SK-N-SH treated with all-trans-retinoic acid at 6 μM for 48 hours (cell line): ENCODE data around the gene TTBK1.

Experiments used
- ATAC-seq: fragments of 200-7000 bp; cut with Tn5 transposase; 3 replicates; pipeline ENCODE4 v1.9.1; 2020; ENCODE audit warnings: mild to moderate bottlenecking, moderate library complexity
- BACH2 ChIP-seq: fragments of 250-450 bp; sonication (Bioruptor Pico); IDR thresholded peaks from 2 replicates; pipeline ENCODE4 v1.9.0; 2021; ENCODE audit warnings: mild to moderate bottlenecking, borderline replicate concordance
- CREB5 ChIP-seq: fragments of 250-450 bp; sonication (Bioruptor Pico); IDR thresholded peaks from 2 replicates; pipeline ENCODE4 v1.5.1; 2020; ENCODE audit warnings: low read depth, mild to moderate bottlenecking, moderate library complexity
- CSDC2 ChIP-seq: fragments of 250-450 bp; sonication (Bioruptor Pico); IDR thresholded peaks from 2 replicates; pipeline ENCODE4 v1.5.0; 2020; ENCODE audit warnings: mild to moderate bottlenecking, moderate library complexity
- CSRNP3 ChIP-seq: fragments of 250-450 bp; sonication (Bioruptor Pico); IDR thresholded peaks from 2 replicates; pipeline ENCODE4 v1.5.1; 2021; ENCODE audit warnings: mild to moderate bottlenecking, moderate library complexity
- ESRRG ChIP-seq: fragments of 250-450 bp; sonication (Bioruptor Pico); IDR thresholded peaks from 2 replicates; pipeline ENCODE4 v1.6.1; 2021; ENCODE audit warnings: mild to moderate bottlenecking
- GLIS3 ChIP-seq: fragments of 250-450 bp; sonication (Bioruptor Pico); IDR thresholded peaks from 2 replicates; pipeline ENCODE4 v1.5.0; 2020; ENCODE audit warnings: mild to moderate bottlenecking, moderate library complexity
- ISL1 ChIP-seq: fragments of 250-450 bp; sonication (Bioruptor Pico); IDR thresholded peaks from 2 replicates; pipeline ENCODE4 v2.1.2; 2022; ENCODE audit warnings: mild to moderate bottlenecking, moderate library complexity
- OSR1 ChIP-seq: fragments of 250-450 bp; sonication (Bioruptor Pico); IDR thresholded peaks from 2 replicates; pipeline ENCODE4 v1.8.0; 2022; ENCODE audit warnings: moderate library complexity, mild to moderate bottlenecking, inconsistent platforms
- POU6F1 ChIP-seq: fragments of 250-450 bp; sonication (Bioruptor Pico); IDR thresholded peaks from 2 replicates; pipeline ENCODE4 v1.8.0; 2021; ENCODE audit warnings: low read depth, mild to moderate bottlenecking, moderate library complexity, borderline replicate concordance
- PPARA ChIP-seq: fragments of 250-450 bp; sonication (Bioruptor Pico); IDR thresholded peaks from 2 replicates; pipeline ENCODE4 v1.5.0; 2020; ENCODE audit warnings: mild to moderate bottlenecking, borderline replicate concordance
- RARB ChIP-seq: fragments of 250-450 bp; sonication (Bioruptor Pico); IDR thresholded peaks from 2 replicates; pipeline ENCODE4 v1.8.0; 2021; ENCODE audit warnings: mild to moderate bottlenecking, moderate library complexity
- SNAI2 ChIP-seq: fragments of 250-450 bp; sonication (Bioruptor Pico); IDR thresholded peaks from 2 replicates; pipeline ENCODE4 v1.5.0; 2020; ENCODE audit warnings: mild to moderate bottlenecking, moderate library complexity
- TCF4 ChIP-seq: fragments of 250-450 bp; sonication (Bioruptor Pico); IDR thresholded peaks from 2 replicates; pipeline ENCODE4 v1.8.0; 2021; ENCODE audit warnings: mild to moderate bottlenecking, moderate library complexity, borderline replicate concordance
- TOX ChIP-seq: fragments of 250-450 bp; sonication (Bioruptor Pico); IDR thresholded peaks from 2 replicates; pipeline ENCODE4 v1.8.0; 2021; ENCODE audit warnings: mild to moderate bottlenecking, moderate library complexity, borderline replicate concordance
- TSHZ2 ChIP-seq: fragments of 250-450 bp; sonication (Bioruptor Pico); IDR thresholded peaks from 2 replicates; pipeline ENCODE4 v1.5.0; 2020; ENCODE audit warnings: mild to moderate bottlenecking, moderate library complexity
- ZC3H10 ChIP-seq: fragments of 250-450 bp; sonication (Bioruptor Pico); IDR thresholded peaks from 2 replicates; pipeline ENCODE4 v1.5.1; 2021; ENCODE audit warnings: mild to moderate bottlenecking, moderate library complexity
- ZFP3 ChIP-seq: fragments of 250-450 bp; sonication (Bioruptor Pico); IDR thresholded peaks from 2 replicates; pipeline ENCODE4 v1.5.0; 2020; ENCODE audit warnings: mild to moderate bottlenecking, moderate library complexity
- ZFP30 ChIP-seq: fragments of 450-650 bp; formaldehyde crosslinking; IDR thresholded peaks from 2 replicates; pipeline ENCODE4 v1.5.0; 2022; ENCODE audit warnings: mild to moderate bottlenecking, moderate library complexity
- ZNF565 ChIP-seq: fragments of 450-650 bp; formaldehyde crosslinking; conservative IDR thresholded peaks from 2 replicates; pipeline ENCODE4 v1.5.0; 2020; ENCODE audit warnings: low read depth, mild to moderate bottlenecking, moderate library complexity
- ZNF70 ChIP-seq: fragments of 450-650 bp; formaldehyde crosslinking; IDR thresholded peaks from 2 replicates; pipeline ENCODE4 v1.5.0; 2020; ENCODE audit warnings: mild to moderate bottlenecking, moderate library complexity
- ZNF8 ChIP-seq: fragments of 450-650 bp; formaldehyde crosslinking; IDR thresholded peaks from 2 replicates; pipeline ENCODE4 v1.5.0; 2020; ENCODE audit warnings: mild to moderate bottlenecking, moderate library complexity
- TF ChIP-seq, protein P1 (sequence below): fragments of 250-450 bp; sonication (Bioruptor Pico); IDR thresholded peaks from 2 replicates; pipeline ENCODE4 v1.8.0; 2020; ENCODE audit warnings: mild to moderate bottlenecking, moderate library complexity, borderline replicate concordance

Gene TTBK1

GRCh38 chr6:43240950-43241349, 2.3 kb upstream of the TTBK1 start:
- no peak for ATAC-seq
- no peak for TF ChIP-seq TCF4
- TF ChIP-seq, protein P1, sequence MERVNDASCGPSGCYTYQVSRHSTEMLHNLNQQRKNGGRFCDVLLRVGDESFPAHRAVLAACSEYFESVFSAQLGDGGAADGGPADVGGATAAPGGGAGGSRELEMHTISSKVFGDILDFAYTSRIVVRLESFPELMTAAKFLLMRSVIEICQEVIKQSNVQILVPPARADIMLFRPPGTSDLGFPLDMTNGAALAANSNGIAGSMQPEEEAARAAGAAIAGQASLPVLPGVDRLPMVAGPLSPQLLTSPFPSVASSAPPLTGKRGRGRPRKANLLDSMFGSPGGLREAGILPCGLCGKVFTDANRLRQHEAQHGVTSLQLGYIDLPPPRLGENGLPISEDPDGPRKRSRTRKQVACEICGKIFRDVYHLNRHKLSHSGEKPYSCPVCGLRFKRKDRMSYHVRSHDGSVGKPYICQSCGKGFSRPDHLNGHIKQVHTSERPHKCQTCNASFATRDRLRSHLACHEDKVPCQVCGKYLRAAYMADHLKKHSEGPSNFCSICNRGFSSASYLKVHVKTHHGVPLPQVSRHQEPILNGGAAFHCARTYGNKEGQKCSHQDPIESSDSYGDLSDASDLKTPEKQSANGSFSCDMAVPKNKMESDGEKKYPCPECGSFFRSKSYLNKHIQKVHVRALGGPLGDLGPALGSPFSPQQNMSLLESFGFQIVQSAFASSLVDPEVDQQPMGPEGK (CRISPR knock-in tag), result no peak
- no peak for TF ChIP-seq ZNF70 (CRISPR knock-in tag)
- TF ChIP-seq RARB (CRISPR knock-in tag), result no peak
- no peak for TF ChIP-seq BACH2 (CRISPR knock-in tag)
- TF ChIP-seq POU6F1 (CRISPR knock-in tag), result no peak
- no peak for TF ChIP-seq ZFP3 (CRISPR knock-in tag)
- TF ChIP-seq GLIS3, result no peak

DNA sequence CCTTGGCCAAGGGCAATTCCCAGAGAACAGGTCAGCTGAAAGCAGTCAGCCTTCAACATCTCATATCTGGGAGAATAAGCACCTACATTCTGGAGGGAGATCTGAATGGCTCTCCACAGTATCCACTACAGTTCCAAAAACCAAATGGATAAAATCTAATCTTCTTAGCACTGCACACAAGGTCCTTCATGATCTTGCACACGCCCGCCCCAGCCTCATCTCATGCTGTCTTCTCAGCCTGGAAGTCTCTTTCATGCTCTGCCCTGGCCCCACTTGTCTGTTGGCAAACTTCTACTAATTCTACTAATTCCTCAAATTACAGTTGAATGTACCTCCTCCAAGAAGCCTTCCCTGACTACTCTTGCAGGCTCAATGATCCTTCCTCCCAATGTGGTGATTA, 1.8 kb upstream of the TTBK1 start:
- TF ChIP-seq RARB (CRISPR knock-in tag), result no peak
- no peak for TF ChIP-seq CREB5 (CRISPR knock-in tag)
- no peak for TF ChIP-seq SNAI2 (CRISPR knock-in tag)
- no peak for TF ChIP-seq CSDC2 (CRISPR knock-in tag)
- no peak for TF ChIP-seq OSR1 (CRISPR knock-in tag)
- no peak for TF ChIP-seq TCF4
- no peak for TF ChIP-seq ESRRG
- no peak for TF ChIP-seq TSHZ2 (CRISPR knock-in tag)
- no peak for TF ChIP-seq TOX (CRISPR knock-in tag)
- no peak for TF ChIP-seq ZNF565 (CRISPR knock-in tag)
- no peak for TF ChIP-seq ZC3H10 (CRISPR knock-in tag)
- no peak for TF ChIP-seq ZNF8
- no peak for TF ChIP-seq PPARA (CRISPR knock-in tag)
- TF ChIP-seq, all 23 proteins: peak for 0
- no peak for ATAC-seq

- ATAC-seq, result no peak; the same call in 2 of the 3 replicates
- no peak for TF ChIP-seq CREB5 (CRISPR knock-in tag)
- no peak for TF ChIP-seq CSRNP3
- no peak for TF ChIP-seq TSHZ2 (CRISPR knock-in tag)
- no peak for TF ChIP-seq ZNF70 (CRISPR knock-in tag)
- no peak for TF ChIP-seq TCF4
- TF ChIP-seq ZFP30 (CRISPR knock-in tag), result no peak
- TF ChIP-seq ZC3H10 (CRISPR knock-in tag), result no peak
- no peak for TF ChIP-seq ZFP3 (CRISPR knock-in tag)
- no peak for TF ChIP-seq GLIS3
- no peak for TF ChIP-seq SNAI2 (CRISPR knock-in tag)
- no peak for TF ChIP-seq PPARA (CRISPR knock-in tag)
- TF ChIP-seq ISL1 (CRISPR knock-in tag), result no peak
- no peak for TF ChIP-seq ESRRG
- TF ChIP-seq OSR1 (CRISPR knock-in tag), result no peak
- TF ChIP-seq POU6F1 (CRISPR knock-in tag), result no peak
Measured at GRCh38 chr6:43243664-43244321, 512 bp downstream of the TTBK1 start.
